HG02884 (cell line): ENCODE measurements around the gene ZCWPW2.

Source experiments
- ATAC-seq: cut with Tn5 transposase; IDR thresholded peaks from one replicate; pipeline ENCODE4 v1.9.1; 2021; ENCODE audit warnings: mild to moderate bottlenecking, moderate library complexity; ENCODE audit not compliant: unreplicated experiment

Gene ZCWPW2

GRCh38 chr3:28574036-28574435 lies 225.5 kb downstream of the ZCWPW2 start:
- ATAC-seq: no peak

GRCh38 chr3:28575100-28575745 lies 226.7 kb downstream of the ZCWPW2 start:
- ATAC-seq: no peak
